Activated CD8-positive, alpha-beta memory T cell treated with anti-CD3 and anti-CD28 coated beads, Interleukin-2, amount 50 U/mL, for 48 hours (primary cell): ENCODE measurements around the gene GPR161.
"Not testable (repeated sequence)": the region's sequence is repeated elsewhere in the genome, so short reads cannot be mapped to it uniquely, and the experiment has no call there.

Source experiments
- DNase-seq: peaks from one replicate; pipeline ENCODE4 v3.0.0-alpha.2; 2020

The GPR161 gene

DNA sequence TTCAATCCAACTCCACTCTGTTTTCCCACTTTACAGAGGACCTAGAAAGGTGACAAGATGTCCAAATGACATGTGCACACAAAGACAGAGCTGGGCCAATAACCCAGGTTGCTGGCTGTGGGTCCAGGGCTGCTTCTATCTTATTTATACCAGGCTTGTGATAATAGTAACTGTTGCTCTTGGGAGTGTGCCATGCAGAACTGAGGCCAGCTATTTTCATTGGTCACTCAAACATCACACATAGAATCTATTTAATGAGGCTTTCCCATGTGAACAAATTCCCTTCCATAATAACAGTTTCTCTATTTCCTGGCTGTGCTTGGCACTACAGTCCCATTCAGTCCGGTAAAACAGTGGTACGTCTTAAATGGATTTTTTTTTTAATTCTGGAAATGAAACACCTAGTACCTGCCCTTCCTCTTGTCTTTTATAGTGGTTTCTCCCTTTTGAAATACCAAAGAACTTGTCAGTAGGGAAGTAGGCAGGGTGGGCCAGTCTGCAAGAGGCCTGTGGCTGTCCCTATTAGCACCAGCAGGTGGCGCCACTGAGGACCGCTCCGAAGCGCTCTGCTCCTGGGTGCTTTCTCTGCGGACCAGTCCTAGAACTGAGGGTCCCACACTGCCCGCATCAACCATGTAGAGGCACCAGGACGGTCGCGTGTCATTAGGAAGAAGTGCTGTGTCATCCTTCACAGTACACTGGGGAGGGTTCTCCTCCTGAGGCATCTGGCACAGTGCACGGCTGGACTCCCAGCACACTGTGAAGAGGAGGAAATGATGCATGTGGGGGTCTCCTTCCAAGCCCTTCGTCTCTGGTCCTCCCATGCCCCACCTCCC, 52.1 kb downstream of the GPR161 start:
- DNase-seq, result peak; percentile 91

GRCh38 chr1:168083456-168084325, 53.0 kb downstream of the GPR161 start:
- no peak for DNase-seq

GRCh38 chr1:168082008-168082876, 54.5 kb downstream of the GPR161 start:
- peak; percentile 79 for DNase-seq

DNA sequence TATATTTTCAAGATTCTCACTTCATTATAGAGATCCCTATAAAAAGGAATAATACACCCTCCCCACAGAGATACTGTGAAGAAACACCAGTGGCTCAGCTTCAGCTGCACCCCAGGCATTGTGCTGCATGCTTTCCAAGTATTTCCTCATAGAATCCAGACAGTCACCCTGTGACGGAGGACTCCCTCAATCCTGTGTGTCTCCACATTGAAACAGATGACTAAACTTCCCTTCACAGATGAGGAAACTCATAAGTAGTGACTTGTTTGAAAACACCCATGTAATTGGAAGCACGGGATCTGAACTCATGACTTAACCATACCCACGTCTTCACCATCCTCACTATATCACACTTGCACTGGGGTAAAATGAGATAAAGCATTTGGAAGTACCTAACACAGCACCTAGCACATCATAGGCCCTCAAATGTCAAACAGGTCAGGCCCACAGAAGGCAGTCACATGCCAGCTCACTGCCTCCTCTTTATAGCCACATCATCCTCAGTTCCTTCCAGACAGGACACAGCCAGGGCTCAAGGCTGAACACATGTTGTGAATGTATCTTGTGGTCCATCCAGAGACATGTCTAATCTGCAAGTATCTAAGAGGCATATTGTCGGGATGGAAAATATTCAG, 55.2 kb downstream of the GPR161 start:
- DNase-seq, result no peak

DNA sequence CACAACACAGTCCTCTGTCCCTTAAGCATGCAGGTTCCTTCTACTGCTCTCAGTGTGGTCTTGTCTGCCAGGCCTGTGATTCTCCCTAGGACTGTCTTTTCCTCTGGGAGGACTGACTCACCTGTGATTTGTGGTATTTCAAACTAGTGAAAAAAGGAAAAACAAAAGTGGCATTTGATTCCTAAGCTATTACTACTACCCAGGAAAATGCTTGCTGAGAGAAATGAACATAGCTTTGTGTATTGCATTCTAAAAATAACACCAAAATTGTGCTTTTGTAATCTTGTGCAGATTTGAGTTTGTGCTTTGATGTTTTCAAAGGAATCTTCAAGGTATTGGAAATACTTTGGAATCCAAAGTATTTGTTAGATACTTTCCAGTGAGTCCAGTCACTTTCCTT, 57.0 kb downstream of the GPR161 start:
- DNase-seq, result no peak

DNA sequence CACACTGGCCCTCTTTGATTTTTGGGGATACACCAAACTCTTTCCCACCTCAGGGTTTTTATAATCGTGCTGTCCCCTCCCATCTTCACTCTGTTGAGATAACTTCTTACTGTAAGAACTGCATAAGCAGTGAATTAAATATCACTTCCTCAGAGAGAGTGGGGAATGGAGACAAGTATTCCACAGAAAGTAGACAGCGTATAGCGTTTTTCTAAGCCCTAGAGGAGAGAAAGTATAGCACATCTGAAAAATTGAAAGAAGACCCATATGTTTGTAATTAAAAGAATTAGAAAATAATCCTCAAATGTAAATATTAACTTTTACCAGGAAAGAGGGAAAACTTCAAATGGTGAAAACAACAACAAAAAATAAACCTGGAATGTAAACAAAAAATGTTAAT, 67.3 kb downstream of the GPR161 start:
- DNase-seq, result no peak

DNA sequence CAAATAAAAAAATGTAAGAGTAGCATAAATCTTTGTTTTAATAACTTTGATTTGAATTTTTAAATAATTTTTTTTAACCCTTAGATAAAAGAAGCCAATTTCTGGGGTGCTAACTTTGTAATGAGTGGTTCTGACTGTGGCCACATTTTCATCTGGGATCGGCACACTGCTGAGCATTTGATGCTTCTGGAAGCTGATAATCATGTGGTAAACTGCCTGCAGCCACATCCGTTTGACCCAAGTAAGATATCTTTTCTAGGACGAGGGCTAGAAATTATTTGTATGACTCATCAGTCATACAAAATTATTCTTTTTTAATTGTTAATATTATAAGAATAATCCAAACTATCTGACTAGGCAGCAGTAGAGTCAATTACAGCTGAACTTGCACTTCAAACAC, 71.2 kb downstream of the GPR161 start:
- DNase-seq, result no peak

DNA sequence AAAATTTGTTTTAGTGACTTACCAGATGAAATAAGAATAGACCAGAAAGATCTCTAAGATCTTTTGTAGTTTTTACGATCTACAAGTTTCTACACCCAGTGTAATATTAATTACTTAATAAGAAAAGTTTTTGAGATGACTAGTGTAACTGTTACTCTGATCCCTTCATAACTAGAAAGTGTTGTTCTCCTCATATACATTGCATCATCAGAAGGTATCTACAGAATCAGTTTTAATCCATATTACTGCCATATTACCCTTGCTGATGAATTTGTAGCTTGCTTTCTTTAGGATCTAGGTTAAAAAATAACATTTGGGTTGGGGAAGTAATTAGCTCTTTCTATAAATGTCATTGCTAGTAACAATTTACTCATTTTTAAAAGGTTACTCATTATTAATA, 72.5 kb downstream of the GPR161 start:
- no peak for DNase-seq

DNA sequence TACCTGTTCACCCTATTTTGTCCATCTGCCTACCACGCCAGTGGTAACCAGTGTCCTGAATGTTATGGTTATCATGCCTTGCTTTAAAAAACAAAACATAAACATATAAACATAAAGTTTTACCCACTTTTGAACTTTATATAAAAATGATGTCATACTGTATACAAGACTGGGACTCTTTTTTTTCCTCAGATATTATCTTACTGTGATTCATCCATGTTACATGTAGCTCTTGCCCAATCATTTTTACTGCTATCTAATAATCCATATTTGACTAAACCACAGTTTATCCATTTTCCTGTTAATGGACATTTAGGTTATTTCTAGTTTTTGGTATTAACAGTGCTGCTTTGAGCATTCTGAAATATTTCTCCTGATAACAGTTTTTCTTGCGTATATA, 78.8 kb downstream of the GPR161 start:
- no peak for DNase-seq

DNA sequence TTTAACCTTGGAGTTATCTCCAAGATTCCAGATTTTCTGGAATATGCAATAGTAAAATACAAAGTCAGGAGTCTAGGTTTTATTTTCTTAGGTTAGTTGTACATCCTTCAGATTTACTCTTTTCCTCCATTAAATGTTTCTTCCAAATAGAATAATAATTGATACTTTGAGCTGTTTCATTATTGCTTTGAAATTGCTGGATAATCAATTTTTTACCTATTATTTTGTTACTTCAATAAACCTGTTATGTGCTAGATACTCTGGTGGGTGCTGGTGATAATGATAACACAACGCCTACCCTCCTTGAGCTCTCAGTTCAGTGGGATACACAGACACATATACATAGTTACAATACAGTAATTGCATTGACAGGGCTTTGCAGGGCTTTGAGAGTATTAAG, 79.4 kb downstream of the GPR161 start:
- no peak for DNase-seq

- DNase-seq, result not testable (repeated sequence)
Observed at GRCh38 chr1:168056152-168056551, 80.6 kb downstream of the GPR161 start.

GRCh38 chr1:168054117-168054516, 82.6 kb downstream of the GPR161 start:
- no peak for DNase-seq

DNA sequence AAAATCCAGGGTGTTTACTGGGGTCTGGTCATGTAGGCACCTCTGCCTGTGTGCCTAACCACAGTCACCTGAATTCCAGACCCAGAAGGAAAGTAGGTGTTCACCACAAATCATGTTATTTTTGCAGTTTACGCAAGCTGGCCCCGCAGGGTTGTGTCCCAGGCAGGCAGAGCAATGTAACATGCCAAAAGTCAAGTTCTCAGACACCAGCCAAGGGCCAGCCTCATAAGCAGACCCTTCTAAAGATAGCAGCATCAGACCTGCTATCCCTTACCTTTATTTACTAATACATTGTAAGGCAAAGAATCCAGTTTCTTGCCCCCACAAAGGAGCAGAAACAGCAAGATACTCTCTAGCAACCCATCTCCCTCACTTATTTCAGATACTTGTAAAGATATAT, 83.0 kb downstream of the GPR161 start:
- DNase-seq, result no peak

GRCh38 chr1:168050880-168051279, 85.8 kb downstream of the GPR161 start:
- DNase-seq, result no peak

DNA sequence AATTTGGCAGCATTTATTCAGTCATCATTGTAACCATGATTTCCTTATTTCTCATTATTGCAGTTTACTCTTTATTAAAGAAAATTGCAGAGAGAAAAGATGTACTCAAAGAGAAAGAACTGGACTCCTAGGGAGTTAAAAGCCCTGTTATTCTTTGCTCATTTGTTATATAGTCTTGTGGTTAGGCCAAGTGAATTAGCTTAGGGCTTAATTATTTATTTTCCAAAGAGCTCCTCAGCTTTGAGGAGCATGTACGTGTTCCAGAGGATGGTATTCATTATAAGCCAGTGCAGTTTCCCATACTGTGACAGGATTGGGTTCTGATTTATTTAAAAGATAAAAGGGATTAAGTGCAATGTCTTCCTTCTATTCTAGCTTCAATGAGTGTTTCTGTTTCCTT, 86.4 kb downstream of the GPR161 start:
- no peak for DNase-seq

DNA sequence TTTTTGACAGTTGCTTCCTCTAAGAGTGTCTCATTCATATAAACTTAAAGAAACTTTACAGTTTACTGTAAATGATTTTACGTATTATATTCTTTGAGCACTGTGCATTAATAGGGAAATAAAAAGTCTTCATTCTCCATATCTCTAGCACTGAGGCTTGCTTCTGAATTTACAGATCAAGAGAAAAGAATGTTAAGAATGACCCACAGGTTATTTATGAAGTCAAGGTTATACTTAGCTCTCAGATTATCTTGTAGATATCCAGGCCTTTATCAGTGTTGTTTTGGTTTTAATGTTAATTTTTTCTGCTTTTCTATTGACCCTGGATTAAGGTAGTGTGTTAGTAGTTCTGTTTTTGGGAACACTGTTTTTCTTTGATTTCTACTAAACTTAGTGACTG, 91.4 kb downstream of the GPR161 start:
- DNase-seq, result no peak

DNA sequence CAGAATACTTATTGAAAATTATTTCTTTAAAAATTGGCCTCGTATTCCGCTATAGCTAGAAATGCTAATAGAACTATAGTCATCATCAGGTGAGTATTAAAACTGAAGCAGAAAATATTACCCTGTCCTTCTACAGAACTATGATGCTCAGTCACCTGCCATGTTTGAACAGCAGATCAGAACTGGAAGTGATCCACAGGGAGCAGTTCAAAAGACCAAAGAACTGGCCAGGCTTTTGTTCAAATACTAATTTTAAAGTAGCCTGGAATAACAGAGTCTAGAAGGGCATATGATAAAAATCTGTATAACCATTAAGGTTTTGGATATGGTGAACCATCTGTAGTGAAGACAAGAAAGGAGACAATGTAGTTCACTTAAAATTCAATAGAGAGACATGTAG, 94.4 kb downstream of the GPR161 start:
- DNase-seq, result no peak

- no peak for DNase-seq
Observed at GRCh38 chr1:168035345-168035744, 101.4 kb downstream of the GPR161 start.

- DNase-seq, result no peak
Observed at GRCh38 chr1:168032029-168032428, 104.7 kb downstream of the GPR161 start.

DNA sequence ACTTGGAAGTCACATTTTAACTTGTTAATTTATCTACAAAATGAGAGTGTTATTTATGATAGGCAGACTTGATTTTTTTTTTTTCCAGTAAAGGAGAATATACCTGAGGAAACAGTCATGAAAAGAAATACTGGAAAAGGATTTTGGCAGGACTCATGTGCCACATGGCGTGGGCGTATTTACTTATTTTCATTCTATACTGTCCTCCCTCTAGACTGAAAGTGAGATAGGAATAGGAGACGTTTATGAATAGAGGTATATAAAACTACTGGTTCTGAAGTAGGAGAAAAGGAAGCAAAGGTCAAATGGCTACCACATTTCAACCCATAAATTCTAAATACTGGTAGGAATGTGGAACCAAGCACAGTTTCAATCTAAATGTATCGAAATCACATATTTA, 105.1 kb downstream of the GPR161 start:
- no peak for DNase-seq

DNA sequence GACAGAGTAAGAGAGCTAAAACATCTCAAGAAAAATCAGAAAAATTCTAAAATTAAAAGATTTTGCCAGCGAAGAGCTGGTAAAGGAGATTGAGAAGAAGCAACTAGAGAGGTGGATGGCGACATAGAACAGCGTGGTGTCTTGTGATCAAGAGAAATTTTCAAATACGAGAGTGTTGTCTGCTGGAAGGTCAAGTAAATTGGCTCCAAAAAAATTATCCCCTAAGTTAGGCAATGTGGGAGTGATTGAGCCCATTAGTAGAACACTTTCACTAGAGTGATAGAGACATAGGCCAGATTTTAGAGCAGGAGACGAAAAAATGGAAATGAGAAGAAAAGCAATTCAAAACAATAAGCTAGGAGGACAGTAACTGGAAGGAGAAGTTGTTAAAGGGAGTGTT, 105.5 kb downstream of the GPR161 start:
- no peak for DNase-seq
